ENCODE data around the gene RAB41. TPM values are rescaled to one million over a fixed set of nuclear protein-coding genes. Genes with fewer than 3 reads are reported as not detected.
"Not testable (repeated sequence)": the region's sequence is repeated elsewhere in the genome, so short reads cannot be mapped to it uniquely, and the experiment has no call there.

RAB41 gene
- total and polyA plus RNA-seq, 3 experiments from 2014 or later: not detected

GRCh38 chrX:70268034-70268433 lies 13.9 kb upstream of the RAB41 start, which contains the start of gene ARR3:
ARR3 (plus strand) TSS chrX:70268334; CDS start chrX:70269386, 1,052 bp downstream.
- H3K9me3 Mint-ChIP-seq: no peaks in the 10 kb centered on the region

GRCh38 chrX:70274029-70274428 lies 7.9 kb upstream of the RAB41 start:
- CTCF ChIA-PET; H3K4me3 ChIP-seq (ENCODE audit: low read length); H3K36me3 Mint-ChIP-seq; H3K36me3 ChIP-seq (ENCODE audit: insufficient read depth, low read length); H3K27me3 Mint-ChIP-seq; H3K4me3 Mint-ChIP-seq; H3K27ac ChIP-seq (ENCODE audit: low read depth, low read length); H3K27ac Mint-ChIP-seq; H3K9me3 Mint-ChIP-seq; H3K4me1 ChIP-seq (ENCODE audit: insufficient read depth, low read length); H3K27me3 ChIP-seq (ENCODE audit: insufficient read depth, low read length, poor library complexity, severe bottlenecking); H3K9me3 ChIP-seq (ENCODE audit: low read length); POLR2A ChIA-PET; H3K4me1 Mint-ChIP-seq; DNase-seq: not testable (repeated sequence)

More at GRCh38 chrX:70268034-70268433, 13.9 kb upstream of the RAB41 start, which contains the start of gene ARR3:
- DNase-seq: no peak
- H3K27me3 ChIP-seq (ENCODE audit: insufficient read depth, low read length, poor library complexity, severe bottlenecking): no peaks in the 10 kb centered on the region
- no peaks in the 10 kb centered on the region for H3K36me3 ChIP-seq (ENCODE audit: insufficient read depth, low read length)
- Mint-ChIP-seq H3K4me1 (no peaks in the 10 kb centered on the region), H3K36me3 (no peaks in the 10 kb centered on the region), H3K4me3 (no peak within 1 kb of the TSS), H3K27ac (peak within 1 kb of the TSS in 1 of 8 donors; percentile 2), H3K27me3 (peaks cover 0 to 9% of the 10 kb centered on the region in 2 donors)
- ChIA-PET POLR2A (no interaction called here), CTCF (no interaction called here)
- no peaks in the 10 kb centered on the region for H3K4me1 ChIP-seq (ENCODE audit: insufficient read depth, low read length)
- H3K4me3 ChIP-seq (ENCODE audit: low read length): no peak within 1 kb of the TSS
- no peak within 1 kb of the TSS for H3K27ac ChIP-seq (ENCODE audit: low read depth, low read length)
- H3K9me3 ChIP-seq (ENCODE audit: low read length): no peaks in the 10 kb centered on the region

- no peaks in the 10 kb centered on the region for H3K9me3 Mint-ChIP-seq
- DNase-seq: no peak
- POLR2A ChIA-PET: no interaction called here
- Histone ChIP-seq H3K9me3 (ENCODE audit: low read length) (no peaks in the 10 kb centered on the region), H3K27ac (ENCODE audit: low read depth, low read length) (no peak overlapping the region), H3K36me3 (ENCODE audit: insufficient read depth, low read length) (no peaks in the 10 kb centered on the region), H3K4me1 (ENCODE audit: insufficient read depth, low read length) (no peaks in the 10 kb centered on the region), H3K27me3 (ENCODE audit: insufficient read depth, low read length, poor library complexity, severe bottlenecking) (no peaks in the 10 kb centered on the region), H3K4me3 (ENCODE audit: low read length) (no peak overlapping the region)
- no peaks in the 10 kb centered on the region for H3K4me1 Mint-ChIP-seq
- no peak overlapping the region for H3K27ac Mint-ChIP-seq
- no peak overlapping the region for H3K4me3 Mint-ChIP-seq
- CTCF ChIA-PET: no interaction called here
- H3K36me3 Mint-ChIP-seq: peaks cover 0 to 13% (median 3%) of the 10 kb centered on the region in 3 donors
- peaks cover 0 to 5% of the 10 kb centered on the region in 2 donors for H3K27me3 Mint-ChIP-seq
Observed at GRCh38 chrX:70279081-70279480, 2.9 kb upstream of the RAB41 start.

- no peak for DNase-seq
- ChIA-PET CTCF (no interaction called here), POLR2A (no interaction called here)
- no peaks in the 10 kb centered on the region for H3K36me3 ChIP-seq (ENCODE audit: insufficient read depth, low read length)
- Mint-ChIP-seq H3K27ac (no peak overlapping the region), H3K4me3 (no peak overlapping the region), H3K4me1 (no peaks in the 10 kb centered on the region), H3K36me3 (peaks cover 0 to 22% (median 3%) of the 10 kb centered on the region in 3 donors), H3K9me3 (no peaks in the 10 kb centered on the region), H3K27me3 (peaks cover 0 to 8% of the 10 kb centered on the region in 2 donors)
- no peak overlapping the region for H3K4me3 ChIP-seq (ENCODE audit: low read length)
- H3K9me3 ChIP-seq (ENCODE audit: low read length): no peaks in the 10 kb centered on the region
- no peaks in the 10 kb centered on the region for H3K27me3 ChIP-seq (ENCODE audit: insufficient read depth, low read length, poor library complexity, severe bottlenecking)
- no peaks in the 10 kb centered on the region for H3K4me1 ChIP-seq (ENCODE audit: insufficient read depth, low read length)
- no peak overlapping the region for H3K27ac ChIP-seq (ENCODE audit: low read depth, low read length)
Observed at GRCh38 chrX:70280573-70280972, 1.4 kb upstream of the RAB41 start.

- CTCF ChIA-PET: no interaction called here
- peaks cover 0 to 35% (median 0%) of the 10 kb centered on the region in 3 donors for H3K36me3 Mint-ChIP-seq
- peak overlapping the region; percentile 69 for H3K27ac ChIP-seq (ENCODE audit: low read depth, low read length)
- H3K27me3 Mint-ChIP-seq: peaks cover 0 to 7% of the 10 kb centered on the region in 2 donors
- no peaks in the 10 kb centered on the region for H3K9me3 ChIP-seq (ENCODE audit: low read length)
- no peaks in the 10 kb centered on the region for H3K27me3 ChIP-seq (ENCODE audit: insufficient read depth, low read length, poor library complexity, severe bottlenecking)
- peaks cover 12 to 20% (median 19%) of the 10 kb centered on the region in 3 donors for H3K4me1 Mint-ChIP-seq
- DNase-seq: no peak
- POLR2A ChIA-PET: no interaction called here
- H3K4me1 ChIP-seq (ENCODE audit: insufficient read depth, low read length): peaks cover 5% of the 10 kb centered on the region
- peak overlapping the region; percentile 73 for H3K4me3 ChIP-seq (ENCODE audit: low read length)
- peak overlapping the region; percentile 72 to 96 (median 88) for H3K27ac Mint-ChIP-seq
- no peaks in the 10 kb centered on the region for H3K36me3 ChIP-seq (ENCODE audit: insufficient read depth, low read length)
- H3K9me3 Mint-ChIP-seq: no peaks in the 10 kb centered on the region
- H3K4me3 Mint-ChIP-seq: peak overlapping the region; percentile 84 to 94 (median 89)
Observed at GRCh38 chrX:70289168-70289792, 7.3 kb downstream of the RAB41 start.

- peaks cover 0 to 30% (median 0%) of the 10 kb centered on the region in 3 donors for H3K36me3 Mint-ChIP-seq
- ChIA-PET POLR2A (no interaction called here), CTCF (no interaction called here)
- H3K4me3 ChIP-seq (ENCODE audit: low read length): peak within 1 kb of the TSS; percentile 73
- H3K27me3 ChIP-seq (ENCODE audit: insufficient read depth, low read length, poor library complexity, severe bottlenecking): no peaks in the 10 kb centered on the region
- H3K4me3 Mint-ChIP-seq: peak within 1 kb of the TSS; percentile 84 to 94 (median 89)
- H3K9me3 ChIP-seq (ENCODE audit: low read length): no peaks in the 10 kb centered on the region
- H3K27me3 Mint-ChIP-seq: peaks cover 0 to 7% of the 10 kb centered on the region in 2 donors
- H3K36me3 ChIP-seq (ENCODE audit: insufficient read depth, low read length): no peaks in the 10 kb centered on the region
- no peaks in the 10 kb centered on the region for H3K9me3 Mint-ChIP-seq
- peak within 1 kb of the TSS; percentile 75 to 96 (median 88) for H3K27ac Mint-ChIP-seq
- DNase-seq: peak; percentile 63 to 79 (median 72)
- peaks cover 5% of the 10 kb centered on the region for H3K4me1 ChIP-seq (ENCODE audit: insufficient read depth, low read length)
- H3K4me1 Mint-ChIP-seq: peaks cover 12 to 20% (median 19%) of the 10 kb centered on the region in 3 donors
- H3K27ac ChIP-seq (ENCODE audit: low read depth, low read length): peak within 1 kb of the TSS; percentile 69
Observed at GRCh38 chrX:70289793-70290770, 8.1 kb downstream of the RAB41 start, which contains the start of the genes KIF4A and PDZD11. KIF4A (plus strand) TSS chrX:70290104; CDS start chrX:70290459, 355 bp downstream. PDZD11 (minus strand) TSS chrX:70289927; CDS start chrX:70289341, 586 bp downstream.

GRCh38 chrX:70292788-70293187 lies 10.8 kb downstream of the RAB41 start:
- H3K36me3 ChIP-seq (ENCODE audit: insufficient read depth, low read length): no peaks in the 10 kb centered on the region
- Mint-ChIP-seq H3K9me3 (no peaks in the 10 kb centered on the region), H3K27me3 (peaks cover 0 to 5% of the 10 kb centered on the region in 2 donors), H3K36me3 (peaks cover 0 to 7% (median 0%) of the 10 kb centered on the region in 3 donors), H3K4me1 (peaks cover 12 to 20% (median 19%) of the 10 kb centered on the region in 3 donors), H3K27ac (no peak overlapping the region), H3K4me3 (no peak overlapping the region)
- H3K9me3 ChIP-seq (ENCODE audit: low read length): no peaks in the 10 kb centered on the region
- H3K27ac ChIP-seq (ENCODE audit: low read depth, low read length): no peak overlapping the region
- no peak overlapping the region for H3K4me3 ChIP-seq (ENCODE audit: low read length)
- POLR2A ChIA-PET: no interaction called here
- DNase-seq: no peak
- no peaks in the 10 kb centered on the region for H3K27me3 ChIP-seq (ENCODE audit: insufficient read depth, low read length, poor library complexity, severe bottlenecking)
- CTCF ChIA-PET: no interaction called here
- H3K4me1 ChIP-seq (ENCODE audit: insufficient read depth, low read length): peaks cover 5% of the 10 kb centered on the region

GRCh38 chrX:70293621-70294020 lies 11.6 kb downstream of the RAB41 start:
- Histone ChIP-seq H3K36me3 (ENCODE audit: insufficient read depth, low read length) (no peaks in the 10 kb centered on the region), H3K4me1 (ENCODE audit: insufficient read depth, low read length) (peaks cover 5% of the 10 kb centered on the region), H3K4me3 (ENCODE audit: low read length) (no peak overlapping the region), H3K9me3 (ENCODE audit: low read length) (no peaks in the 10 kb centered on the region), H3K27ac (ENCODE audit: low read depth, low read length) (no peak overlapping the region), H3K27me3 (ENCODE audit: insufficient read depth, low read length, poor library complexity, severe bottlenecking) (no peaks in the 10 kb centered on the region)
- Mint-ChIP-seq H3K4me3 (no peak overlapping the region), H3K4me1 (peaks cover 12 to 20% (median 19%) of the 10 kb centered on the region in 3 donors), H3K9me3 (no peaks in the 10 kb centered on the region), H3K27me3 (peaks cover 0 to 5% of the 10 kb centered on the region in 2 donors), H3K36me3 (peaks cover 0 to 2% (median 0%) of the 10 kb centered on the region in 3 donors), H3K27ac (no peak overlapping the region)
- no peak for DNase-seq
- POLR2A ChIA-PET: no interaction called here
- CTCF ChIA-PET: no interaction called here

Data from CD8-positive, alpha-beta memory T cell (primary cell).